Karpas-422 (cell line): ENCODE results near the gene MOBP. TPM values are rescaled to one million over a fixed set of nuclear protein-coding genes. Genes with fewer than 3 reads are reported as not detected.
"Not testable (repeated sequence)": the region's sequence is repeated elsewhere in the genome, so short reads cannot be mapped to it uniquely, and the experiment has no call there.

Source experiments
- DNase-seq: peaks from one replicate; pipeline ENCODE4 v3.0.0-alpha.2; 2015
- H2AFZ ChIP-seq: fragments of 200-600 bp; sonication (generic); 2 replicates; pipeline ENCODE4 v1.6.1; 2014; ENCODE audit warnings: antibody characterized with exemption, low read length, mixed read lengths
- H3K27ac ChIP-seq: fragments of 200-600 bp; sonication (generic); 2 replicates; pipeline ENCODE4 v1.5.1; 2014; ENCODE audit warnings: mild to moderate bottlenecking, low read length, moderate library complexity
- H3K27me3 ChIP-seq: fragments of 200-600 bp; sonication (generic); 2 replicates; pipeline ENCODE4 v1.6.1; 2014; ENCODE audit warnings: low read length, mixed read lengths
- H3K36me3 ChIP-seq: fragments of 200-600 bp; sonication (generic); 2 replicates; pipeline ENCODE4 v1.6.1; 2014; ENCODE audit warnings: low read length, mixed read lengths; ENCODE audit not compliant: insufficient read depth
- H3K4me1 ChIP-seq: fragments of 200-600 bp; sonication (generic); 2 replicates; pipeline ENCODE4 v1.6.1; 2014; ENCODE audit warnings: mild to moderate bottlenecking, low read length, mixed read lengths
- H3K4me2 ChIP-seq: fragments of 200-600 bp; sonication (generic); 2 replicates; pipeline ENCODE4 v1.6.1; 2014; ENCODE audit warnings: low read length, low read depth, mild to moderate bottlenecking; ENCODE audit not compliant: poor library complexity, severe bottlenecking
- H3K4me3 ChIP-seq: fragments of 200-600 bp; sonication (generic); 2 replicates; pipeline ENCODE4 v1.5.1; 2014; ENCODE audit warnings: mild to moderate bottlenecking, antibody characterized with exemption, low read length, mixed read lengths
- H3K79me2 ChIP-seq: fragments of 200-600 bp; sonication (generic); 2 replicates; pipeline ENCODE4 v1.6.1; 2014; ENCODE audit warnings: mild to moderate bottlenecking, low read length, mixed read lengths
- H3K9ac ChIP-seq: fragments of 200-600 bp; sonication (generic); 2 replicates; pipeline ENCODE4 v1.6.0; 2014; ENCODE audit warnings: low read length
- H3K9me2 ChIP-seq: fragments of 200-600 bp; sonication (generic), shearing (Covaris generic); replicated peaks from 2 replicates; pipeline ENCODE4 v1.6.0; 2014; ENCODE audit warnings: mild to moderate bottlenecking, low read length, moderate library complexity; ENCODE audit not compliant: insufficient read depth
- H3K9me3 ChIP-seq: fragments of 300-700, 200-600 bp; sonication (generic); 2 replicates; pipeline ENCODE4 v1.6.1; 2014; ENCODE audit warnings: low read length, mixed read lengths
- H4K20me1 ChIP-seq: fragments of 200-600 bp; sonication (generic); 2 replicates; pipeline ENCODE4 v1.6.1; 2014; ENCODE audit warnings: mild to moderate bottlenecking, antibody characterized with exemption, low read length, low read depth; ENCODE audit not compliant: insufficient read depth
- total RNA-seq: library from RNA; depleted of rRNA; stranded (reverse); fragments of >200 nt; shearing (Covaris generic); gene quantifications from 2 replicates; pipeline ENCODE4 v1.2.3, GENCODE V29; 2014; ENCODE audit warnings: low replicate concordance

MOBP gene
- total RNA-seq, 1 experiment from 2014 or later, result not detected

DNA sequence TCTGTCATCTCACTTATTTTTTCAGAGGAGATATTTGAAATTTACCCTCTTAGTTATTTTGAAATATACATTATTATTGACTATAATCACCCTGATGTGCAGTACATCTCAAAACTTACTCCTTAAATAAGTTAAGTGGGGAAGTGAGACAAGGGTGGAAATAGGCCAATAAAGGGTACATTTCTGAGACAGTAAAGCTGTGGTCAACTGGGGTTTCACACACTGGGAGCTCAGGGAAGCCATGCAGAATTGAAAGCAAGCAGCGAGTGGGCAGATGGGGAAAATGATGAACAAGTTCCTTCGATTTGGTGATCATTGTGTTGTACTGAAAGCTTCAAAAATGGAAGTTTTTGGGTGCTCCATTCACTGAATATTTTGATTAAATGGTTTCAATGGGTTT lies 21.6 kb upstream of the MOBP start:
- no peak overlapping the region for H3K9ac ChIP-seq
- no peak overlapping the region for H2AFZ ChIP-seq
- no peaks in the 10 kb centered on the region for H3K4me1 ChIP-seq
- no peak overlapping the region for H3K27ac ChIP-seq
- no peak overlapping the region for H3K4me2 ChIP-seq
- DNase-seq, result no peak
- no peaks in the 10 kb centered on the region for H3K27me3 ChIP-seq
- no peaks in the 10 kb centered on the region for H3K79me2 ChIP-seq
- no peak overlapping the region for H3K4me3 ChIP-seq
- no peaks in the 10 kb centered on the region for H3K9me3 ChIP-seq
- H3K36me3 ChIP-seq, result no peaks in the 10 kb centered on the region
- no peaks in the 10 kb centered on the region for H4K20me1 ChIP-seq
- no peaks in the 10 kb centered on the region for H3K9me2 ChIP-seq

DNA sequence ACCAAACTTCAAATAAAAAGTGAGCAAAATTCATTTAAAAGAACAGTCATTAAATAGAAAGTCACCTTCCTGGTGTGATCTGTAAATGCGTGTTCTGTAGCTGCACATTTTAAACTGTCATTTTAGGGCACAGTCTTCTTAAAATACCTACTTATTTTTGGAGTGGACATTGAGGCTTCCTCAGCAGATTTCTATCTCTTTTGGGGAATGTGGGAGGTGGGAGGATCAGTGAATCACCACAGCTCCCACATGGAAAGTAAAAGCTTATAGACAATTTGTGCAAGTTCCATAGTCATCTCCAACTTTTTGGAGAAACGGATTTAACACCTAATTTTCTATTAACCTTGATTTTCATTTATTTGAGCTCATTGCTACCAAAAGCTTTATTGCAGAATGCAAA lies 21.0 kb upstream of the MOBP start:
- Histone ChIP-seq H3K79me2 (no peaks in the 10 kb centered on the region), H3K4me2 (no peak overlapping the region), H3K27me3 (no peaks in the 10 kb centered on the region), H4K20me1 (no peaks in the 10 kb centered on the region), H3K4me1 (no peaks in the 10 kb centered on the region), H3K9me2 (no peaks in the 10 kb centered on the region), H3K9ac (no peak overlapping the region), H2AFZ (no peak overlapping the region), H3K4me3 (no peak overlapping the region), H3K9me3 (no peaks in the 10 kb centered on the region), H3K36me3 (no peaks in the 10 kb centered on the region), H3K27ac (no peak overlapping the region)
- no peak for DNase-seq

DNA sequence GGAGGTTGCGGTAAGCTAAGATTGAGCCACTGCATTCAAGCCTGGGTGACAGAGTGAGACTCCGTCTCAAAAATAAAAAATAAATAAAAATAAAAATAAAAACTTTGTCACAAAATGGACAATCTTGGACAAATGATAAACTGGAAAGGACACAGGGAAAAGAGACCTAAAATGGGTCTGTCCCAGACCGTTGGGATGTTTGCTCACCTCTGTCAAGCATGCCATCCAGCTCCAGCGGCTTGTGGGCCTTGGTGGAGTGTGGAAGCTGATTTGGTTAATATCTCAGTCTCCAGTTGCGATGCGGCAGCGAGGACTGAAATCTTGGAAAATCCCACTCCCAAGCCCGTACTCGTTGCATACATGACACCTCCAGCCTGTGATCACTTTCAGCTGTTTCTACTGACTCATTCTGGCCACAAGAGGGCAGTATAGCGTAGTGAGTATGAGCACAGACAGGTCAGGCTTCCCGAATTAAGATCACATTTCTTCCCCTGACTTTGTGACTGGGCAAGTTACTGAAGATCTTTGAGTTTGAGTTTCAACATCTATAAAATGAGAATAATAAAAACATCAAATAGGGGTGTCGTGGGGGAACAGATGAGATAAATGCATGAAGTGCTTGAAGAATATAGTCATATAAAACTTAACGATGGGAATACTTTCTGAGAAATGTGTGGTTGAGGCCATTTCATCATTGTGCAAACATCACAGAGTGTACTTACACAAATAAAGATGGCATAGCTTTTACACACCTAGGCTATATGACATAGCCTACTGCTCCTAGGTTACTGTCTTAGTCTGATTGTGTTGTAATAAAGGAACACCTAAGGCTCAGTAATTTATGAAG lies 19.6 kb upstream of the MOBP start:
- H4K20me1 ChIP-seq, result no peaks in the 10 kb centered on the region

DNA sequence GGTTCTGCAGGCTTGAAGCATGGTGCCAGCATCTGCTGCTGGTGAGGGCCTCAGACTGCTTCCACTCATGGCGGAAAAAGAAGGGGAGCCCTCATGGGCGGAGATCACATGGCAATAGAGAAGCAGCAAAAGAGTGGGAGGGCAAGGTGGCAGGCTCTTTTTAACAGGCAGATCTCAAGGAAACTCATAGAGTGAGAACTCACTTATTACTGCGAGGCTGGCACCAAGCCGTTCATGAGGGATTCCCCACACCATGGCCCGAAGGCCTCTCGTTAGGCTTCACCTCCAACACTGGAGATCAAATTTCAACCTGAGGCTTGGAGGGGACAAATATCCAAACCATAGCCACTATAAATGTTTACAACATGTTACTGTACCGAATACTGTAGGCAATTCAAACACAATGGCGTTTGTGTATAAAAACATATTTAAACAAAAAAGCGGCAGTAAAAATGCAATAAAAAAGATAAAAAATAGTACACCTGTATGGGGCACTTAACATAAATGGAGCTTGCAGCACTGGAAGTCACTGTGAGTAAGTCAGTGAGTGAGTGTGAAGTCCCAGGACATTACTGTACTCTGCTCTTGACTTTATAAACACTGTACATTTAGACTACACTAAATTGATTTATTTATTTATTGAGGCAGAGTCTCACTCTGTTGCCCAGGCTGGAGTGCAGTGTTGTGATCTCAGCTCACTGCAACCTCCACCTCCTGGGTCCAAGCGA lies 18.8 kb upstream of the MOBP start:
- H3K4me1 ChIP-seq, result no peaks in the 10 kb centered on the region
- H3K9ac ChIP-seq, result no peak overlapping the region
- H3K27ac ChIP-seq, result no peak overlapping the region
- H2AFZ ChIP-seq, result no peak overlapping the region
- no peaks in the 10 kb centered on the region for H3K36me3 ChIP-seq
- no peak overlapping the region for H3K4me2 ChIP-seq
- no peaks in the 10 kb centered on the region for H3K27me3 ChIP-seq
- H3K79me2 ChIP-seq, result no peaks in the 10 kb centered on the region
- no peak for DNase-seq
- no peaks in the 10 kb centered on the region for H3K9me2 ChIP-seq
- H3K4me3 ChIP-seq, result no peak overlapping the region
- H4K20me1 ChIP-seq, result no peaks in the 10 kb centered on the region
- H3K9me3 ChIP-seq, result no peaks in the 10 kb centered on the region

More for the DNA sequence above, 19.6 kb upstream of the MOBP start:
- Histone ChIP-seq H3K9me3 (no peaks in the 10 kb centered on the region), H3K27ac (no peak overlapping the region), H2AFZ (no peak overlapping the region), H3K9me2 (no peaks in the 10 kb centered on the region), H3K27me3 (no peaks in the 10 kb centered on the region), H3K36me3 (no peaks in the 10 kb centered on the region), H3K4me1 (no peaks in the 10 kb centered on the region), H3K79me2 (no peaks in the 10 kb centered on the region), H3K9ac (no peak overlapping the region), H3K4me2 (no peak overlapping the region), H3K4me3 (no peak overlapping the region)
- peak; percentile 88 for DNase-seq

DNA sequence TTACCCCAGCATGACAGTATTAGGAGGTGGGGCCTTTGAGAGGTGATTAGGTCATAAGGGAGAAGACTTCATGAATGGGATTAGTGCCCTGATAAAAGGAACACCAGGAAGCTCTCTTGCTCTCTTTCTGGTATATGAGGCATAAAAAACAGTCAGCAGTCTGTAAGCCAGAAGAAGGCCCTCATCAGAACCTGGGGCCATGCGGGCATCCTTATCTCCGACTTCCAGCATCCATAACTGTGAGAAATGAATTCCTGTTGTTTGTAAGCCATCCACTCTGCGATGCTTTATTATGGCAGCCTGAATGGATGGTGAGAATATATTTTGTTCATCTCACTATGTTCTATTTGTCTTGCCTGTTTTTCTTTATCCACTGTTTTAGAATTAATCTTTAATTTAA lies 17.7 kb upstream of the MOBP start:
- Histone ChIP-seq H3K79me2 (no peaks in the 10 kb centered on the region), H3K4me3 (no peak overlapping the region), H3K9me2 (no peaks in the 10 kb centered on the region), H3K4me2 (no peak overlapping the region), H2AFZ (no peak overlapping the region), H3K9ac (no peak overlapping the region), H3K4me1 (no peaks in the 10 kb centered on the region), H3K27me3 (no peaks in the 10 kb centered on the region), H3K36me3 (no peaks in the 10 kb centered on the region), H3K9me3 (no peaks in the 10 kb centered on the region), H3K27ac (no peak overlapping the region), H4K20me1 (no peaks in the 10 kb centered on the region)
- no peak for DNase-seq

DNA sequence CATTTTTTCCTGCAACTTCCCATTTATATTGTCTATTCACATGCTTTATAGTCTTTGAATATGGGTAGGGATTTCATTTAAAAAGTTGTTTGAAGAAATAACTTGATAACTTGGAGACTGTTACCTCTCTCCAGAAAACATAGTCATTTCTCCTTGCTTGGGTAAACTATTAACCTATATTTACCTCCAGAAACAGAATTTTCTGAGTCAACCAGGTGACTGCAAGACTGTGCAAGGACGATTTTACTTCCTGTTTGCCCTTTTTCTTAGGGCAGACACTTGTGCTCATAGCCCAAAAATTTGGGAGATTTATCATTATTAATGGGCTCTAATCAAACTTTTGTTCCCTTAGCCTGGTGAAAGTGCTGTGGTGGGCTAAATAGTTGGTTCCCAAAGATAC lies 14.3 kb upstream of the MOBP start:
- H3K4me1 ChIP-seq, result no peaks in the 10 kb centered on the region
- no peaks in the 10 kb centered on the region for H3K9me3 ChIP-seq
- H3K4me2 ChIP-seq, result no peak overlapping the region
- no peaks in the 10 kb centered on the region for H4K20me1 ChIP-seq
- H3K9ac ChIP-seq, result no peak overlapping the region
- H3K9me2 ChIP-seq, result no peaks in the 10 kb centered on the region
- H3K36me3 ChIP-seq, result no peaks in the 10 kb centered on the region
- no peak overlapping the region for H3K4me3 ChIP-seq
- no peak overlapping the region for H2AFZ ChIP-seq
- no peaks in the 10 kb centered on the region for H3K27me3 ChIP-seq
- no peak overlapping the region for H3K27ac ChIP-seq
- no peaks in the 10 kb centered on the region for H3K79me2 ChIP-seq
- DNase-seq, result no peak

DNA sequence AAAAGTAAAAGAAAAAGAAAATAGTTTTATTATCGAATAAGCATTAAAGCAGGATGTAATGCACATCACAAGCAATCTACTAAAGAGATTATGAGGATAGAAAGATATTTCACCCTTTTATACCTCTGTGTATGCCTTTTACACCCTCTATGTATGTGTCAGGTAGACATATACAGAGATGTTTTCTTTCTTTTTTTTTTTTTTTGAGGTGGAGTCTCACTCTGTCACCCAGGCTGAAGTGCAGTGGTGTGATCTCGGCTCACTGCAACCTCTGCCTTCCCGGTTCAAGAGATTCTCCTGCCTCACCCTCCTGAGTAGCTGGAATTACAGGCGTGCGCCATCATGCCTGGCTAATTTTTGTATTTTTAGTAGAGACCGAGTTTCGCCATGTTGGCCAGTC lies 13.6 kb upstream of the MOBP start:
- not testable (repeated sequence) for H3K36me3 ChIP-seq, H3K4me1 ChIP-seq, H3K9ac ChIP-seq

DNA sequence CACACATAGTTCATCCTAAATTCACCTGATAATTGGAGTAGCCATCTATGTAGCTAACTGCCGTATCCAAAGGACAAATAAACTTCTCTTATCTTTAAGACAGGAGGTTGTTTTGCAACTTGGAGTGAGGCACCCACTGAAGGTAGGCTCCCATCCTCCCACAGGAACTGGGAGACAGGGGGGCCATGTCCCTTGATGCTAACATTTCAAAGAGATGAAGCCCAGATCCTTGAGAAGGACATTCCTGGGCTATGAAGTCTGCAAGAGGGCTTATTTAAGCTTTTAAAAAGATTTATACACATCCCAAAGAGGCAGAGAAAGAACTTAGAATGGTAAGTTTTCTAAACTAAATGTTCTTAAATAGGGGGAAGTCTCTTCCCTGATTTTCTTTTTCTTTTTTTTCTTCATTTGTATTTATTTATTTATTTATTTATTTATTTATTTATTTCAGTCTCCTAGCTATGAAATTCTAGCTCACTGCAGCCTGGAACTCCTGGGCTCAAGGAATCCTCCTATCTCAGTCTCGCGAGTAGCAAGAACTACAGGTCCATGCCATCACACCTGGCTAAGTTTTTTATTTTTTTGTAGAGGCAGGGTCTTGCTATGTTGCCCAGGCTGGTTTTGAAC lies 12.8 kb upstream of the MOBP start:
- DNase-seq, result no peak
- Histone ChIP-seq H3K9me3 (no peaks in the 10 kb centered on the region), H3K4me2 (no peak overlapping the region), H3K36me3 (no peaks in the 10 kb centered on the region), H3K9me2 (no peaks in the 10 kb centered on the region), H3K4me1 (no peaks in the 10 kb centered on the region), H3K9ac (no peak overlapping the region), H2AFZ (no peak overlapping the region), H3K79me2 (no peaks in the 10 kb centered on the region), H4K20me1 (no peaks in the 10 kb centered on the region), H3K27ac (no peak overlapping the region), H3K27me3 (no peaks in the 10 kb centered on the region), H3K4me3 (no peak overlapping the region)

More for the DNA sequence above, 13.6 kb upstream of the MOBP start:
- not testable (repeated sequence) for H3K27ac ChIP-seq, H3K9me2 ChIP-seq, H3K27me3 ChIP-seq, DNase-seq, H3K9me3 ChIP-seq, H3K4me3 ChIP-seq, H3K4me2 ChIP-seq, H3K79me2 ChIP-seq, H2AFZ ChIP-seq, H4K20me1 ChIP-seq
